HepG2 (cell line): ENCODE results near the gene MYL9. TPM values are rescaled to one million over a fixed set of nuclear protein-coding genes. Genes with fewer than 3 reads are reported as not detected.
A peak's percentile ranks its signal among the peaks of the same experiment; 100 is the strongest.

Experiments used
- ADNP ChIP-seq: sonication (generic); formaldehyde crosslinking; IDR thresholded peaks from 2 replicates; pipeline ENCODE4 v1.4.0; 2020; ENCODE audit warnings: missing genetic modification reagents
- ARNTL ChIP-seq: sonication (generic); formaldehyde crosslinking; IDR thresholded peaks from 2 replicates; pipeline ENCODE4 v1.4.0; 2020; ENCODE audit warnings: mild to moderate bottlenecking, missing genetic modification reagents
- GATA4 ChIP-seq: sonication (generic); IDR thresholded peaks from 2 replicates; pipeline ENCODE4 v1.6.1; 2016; ENCODE audit warnings: antibody characterized with exemption, low read depth, borderline replicate concordance
- HNRNPLL ChIP-seq: fragments of 200-400 bp; formaldehyde crosslinking; IDR thresholded peaks from 2 replicates; pipeline ENCODE4 v1.6.1; 2017; ENCODE audit warnings: mild to moderate bottlenecking, low read depth, low read length; ENCODE audit not compliant: poor library complexity, severe bottlenecking
- PRDM15 ChIP-seq: sonication (generic); formaldehyde crosslinking; IDR thresholded peaks from 2 replicates; pipeline ENCODE4 v1.4.0; 2020; ENCODE audit warnings: missing genetic modification reagents
- REPIN1 ChIP-seq: sonication (generic); formaldehyde crosslinking; IDR thresholded peaks from 2 replicates; pipeline ENCODE4 v1.8.0; 2022; ENCODE audit warnings: missing genetic modification reagents, low read depth, mild to moderate bottlenecking, borderline replicate concordance
- SAFB2 ChIP-seq: sonication (generic); formaldehyde crosslinking; IDR thresholded peaks from 2 replicates; pipeline ENCODE4 v1.5.1; 2020; ENCODE audit warnings: missing genetic modification reagents, low read depth, mild to moderate bottlenecking, borderline replicate concordance
- SAP130 ChIP-seq: IDR thresholded peaks from 2 replicates; pipeline ENCODE4 v1.6.1; 2016; ENCODE audit warnings: low read depth
- SUZ12 ChIP-seq: fragments of 150-350 bp; IDR thresholded peaks from 2 replicates; pipeline ENCODE4 v1.6.1; 2014; ENCODE audit warnings: low read depth, low read length
- TCF7 ChIP-seq: sonication (generic); IDR thresholded peaks from 2 replicates; pipeline ENCODE4 v1.6.1; 2016; ENCODE audit warnings: antibody characterized with exemption, low read depth
- TSC22D2 ChIP-seq: sonication (generic); formaldehyde crosslinking; IDR thresholded peaks from 2 replicates; pipeline ENCODE4 v1.5.1; 2020; ENCODE audit warnings: missing genetic modification reagents, mild to moderate bottlenecking, borderline replicate concordance
- U2AF2 ChIP-seq: fragments of 200-400 bp; formaldehyde crosslinking; IDR thresholded peaks from 2 replicates; pipeline ENCODE4 v1.6.1; 2017; ENCODE audit warnings: low read depth, mild to moderate bottlenecking, low read length
- ZFAT ChIP-seq: sonication (generic); formaldehyde crosslinking; conservative IDR thresholded peaks from 2 replicates; pipeline ENCODE4 v1.8.1; 2023; ENCODE audit warnings: missing genetic modification reagents, inconsistent platforms
- ZNF225 ChIP-seq: sonication (generic); formaldehyde crosslinking; IDR thresholded peaks from 2 replicates; pipeline ENCODE4 v1.4.0; 2020; ENCODE audit warnings: mild to moderate bottlenecking, missing genetic modification reagents
- ZNF549 ChIP-seq: sonication (generic); formaldehyde crosslinking; IDR thresholded peaks from 2 replicates; pipeline ENCODE4 v1.5.0; 2020; ENCODE audit warnings: missing genetic modification reagents
- ZNF562 ChIP-seq: sonication (generic); formaldehyde crosslinking; IDR thresholded peaks from 2 replicates; pipeline ENCODE4 v1.8.0; 2022; ENCODE audit warnings: missing genetic modification reagents, borderline replicate concordance
- ZNF639 ChIP-seq: conservative IDR thresholded peaks from 2 replicates; pipeline ENCODE4 v1.6.1; 2018; ENCODE audit warnings: missing genetic modification reagents
- ZNF703 ChIP-seq: sonication (generic); formaldehyde crosslinking; IDR thresholded peaks from 2 replicates; pipeline ENCODE4 v1.5.1; 2020; ENCODE audit warnings: missing genetic modification reagents, mild to moderate bottlenecking, moderate library complexity, borderline replicate concordance
- ZNF782 ChIP-seq: sonication (generic); formaldehyde crosslinking; IDR thresholded peaks from 2 replicates; pipeline ENCODE4 v1.4.0; 2020; ENCODE audit warnings: missing genetic modification reagents, mild to moderate bottlenecking, borderline replicate concordance
- polyA plus RNA-seq, 8 experiments: library from polyadenylated mRNA; depleted of rRNA in 3 of 8; stranded (reverse) in 7 of 8; unstranded in 1 of 8; fragments of >200 nt; fragmentation: Illumina TruSeq in 4 of 8; extraction: Trizol in 4 of 8; gene quantifications; 2 replicates each; pipeline versions ENCODE4 v1.2.1 to v1.2.3, GENCODE V29; 2011 to 2016; ENCODE audit warnings: low read depth in 4 of 8, missing spikeins in 1 of 8, mixed read lengths in 1 of 8; ENCODE audit not compliant: insufficient read depth in 1 of 8
- total RNA-seq, 5 experiments: library from RNA; depleted of rRNA; stranded (reverse); fragments of >200 nt; fragmentation: Illumina TruSeq; extraction: Trizol; gene quantifications; 2 replicates each; pipeline ENCODE4 v1.2.3, GENCODE V29; 2016; ENCODE audit warnings: low read depth in 1 of 5
- TF ChIP-seq, protein P1 (sequence below): IDR thresholded peaks from 2 replicates; pipeline ENCODE4 v1.4.0; 2020; ENCODE audit warnings: mild to moderate bottlenecking, missing genetic modification reagents

The MYL9 gene
- total and polyA plus RNA-seq, 2 of the 13 experiments (the other 11 are each of a cell fraction or from before 2014, with no cell fraction given) = 0.87 to 2.2 TPM

DNA sequence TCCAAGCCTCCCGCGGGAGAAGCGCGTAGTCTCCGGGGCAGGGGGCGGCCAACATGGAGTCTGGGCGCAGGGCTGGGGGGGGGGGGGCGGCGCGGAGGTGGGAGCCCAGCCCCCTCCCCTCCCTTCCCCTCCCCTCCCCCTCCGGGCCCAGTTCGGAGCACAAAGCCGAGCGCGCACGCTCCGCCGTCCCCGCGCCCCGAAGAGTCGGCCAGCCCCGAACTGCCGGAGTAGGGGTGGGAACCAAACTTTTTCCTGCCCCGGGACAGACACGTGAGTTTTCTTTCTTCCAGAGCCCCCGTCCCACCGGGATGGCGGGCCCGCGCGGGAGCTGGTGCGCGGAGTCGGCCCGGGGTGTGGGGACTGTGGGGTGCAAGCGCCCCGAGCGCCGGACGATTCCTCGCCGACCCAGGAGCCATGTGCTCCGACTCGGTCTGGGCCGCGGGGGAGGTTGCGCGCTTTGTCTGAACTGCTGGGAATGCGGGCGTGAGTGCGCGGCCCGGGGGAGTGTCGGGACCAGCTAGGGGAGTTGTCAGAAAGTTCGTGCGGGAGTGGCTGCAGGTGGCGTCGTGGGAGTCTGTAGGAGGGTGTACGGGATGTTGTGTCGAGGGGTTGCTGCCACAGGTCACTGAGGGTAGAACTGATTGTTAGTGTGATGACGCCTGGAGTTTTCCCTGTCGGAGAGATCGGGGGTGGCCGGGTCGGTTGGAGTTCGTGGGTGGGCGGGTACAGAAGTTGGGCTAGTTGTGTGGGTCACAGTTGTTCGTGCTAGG, 33.2 kb downstream of the MYL9 start (continued):
- TF ChIP-seq ZNF782 (CRISPR knock-in tag) (peak; percentile 82; the same call in 1 of the 2 replicates), ZFAT (CRISPR knock-in tag) (no peak; the same call in 1 of the 2 replicates), PRDM15 (CRISPR knock-in tag) (0 out of 2 replicates have a peak, but pooled peaks have one; percentile 50), GATA4 (no peak), ZNF703 (CRISPR knock-in tag) (peak; percentile 81; the same call in 1 of the 2 replicates), REPIN1 (CRISPR knock-in tag) (no peak), TCF7 (no peak), ARNTL (CRISPR knock-in tag) (peak; percentile 71; the same call in 1 of the 2 replicates), SAP130 (CRISPR knock-in tag) (peak; percentile 91), ZNF562 (CRISPR knock-in tag) (no peak), ZNF639 (CRISPR knock-in tag) (peak; percentile 47), HNRNPLL (peak; percentile 85), ZNF225 (CRISPR knock-in tag) (peak; percentile 80), ZNF549 (CRISPR knock-in tag) (no peak), SAFB2 (CRISPR knock-in tag) (peak; percentile 77), TSC22D2 (peak; percentile 22; the same call in 1 of the 2 replicates), ADNP (no peak), SUZ12 (no peak), U2AF2 (no peak)
- TF ChIP-seq, protein P1, sequence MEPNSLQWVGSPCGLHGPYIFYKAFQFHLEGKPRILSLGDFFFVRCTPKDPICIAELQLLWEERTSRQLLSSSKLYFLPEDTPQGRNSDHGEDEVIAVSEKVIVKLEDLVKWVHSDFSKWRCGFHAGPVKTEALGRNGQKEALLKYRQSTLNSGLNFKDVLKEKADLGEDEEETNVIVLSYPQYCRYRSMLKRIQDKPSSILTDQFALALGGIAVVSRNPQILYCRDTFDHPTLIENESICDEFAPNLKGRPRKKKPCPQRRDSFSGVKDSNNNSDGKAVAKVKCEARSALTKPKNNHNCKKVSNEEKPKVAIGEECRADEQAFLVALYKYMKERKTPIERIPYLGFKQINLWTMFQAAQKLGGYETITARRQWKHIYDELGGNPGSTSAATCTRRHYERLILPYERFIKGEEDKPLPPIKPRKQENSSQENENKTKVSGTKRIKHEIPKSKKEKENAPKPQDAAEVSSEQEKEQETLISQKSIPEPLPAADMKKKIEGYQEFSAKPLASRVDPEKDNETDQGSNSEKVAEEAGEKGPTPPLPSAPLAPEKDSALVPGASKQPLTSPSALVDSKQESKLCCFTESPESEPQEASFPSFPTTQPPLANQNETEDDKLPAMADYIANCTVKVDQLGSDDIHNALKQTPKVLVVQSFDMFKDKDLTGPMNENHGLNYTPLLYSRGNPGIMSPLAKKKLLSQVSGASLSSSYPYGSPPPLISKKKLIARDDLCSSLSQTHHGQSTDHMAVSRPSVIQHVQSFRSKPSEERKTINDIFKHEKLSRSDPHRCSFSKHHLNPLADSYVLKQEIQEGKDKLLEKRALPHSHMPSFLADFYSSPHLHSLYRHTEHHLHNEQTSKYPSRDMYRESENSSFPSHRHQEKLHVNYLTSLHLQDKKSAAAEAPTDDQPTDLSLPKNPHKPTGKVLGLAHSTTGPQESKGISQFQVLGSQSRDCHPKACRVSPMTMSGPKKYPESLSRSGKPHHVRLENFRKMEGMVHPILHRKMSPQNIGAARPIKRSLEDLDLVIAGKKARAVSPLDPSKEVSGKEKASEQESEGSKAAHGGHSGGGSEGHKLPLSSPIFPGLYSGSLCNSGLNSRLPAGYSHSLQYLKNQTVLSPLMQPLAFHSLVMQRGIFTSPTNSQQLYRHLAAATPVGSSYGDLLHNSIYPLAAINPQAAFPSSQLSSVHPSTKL (CRISPR knock-in tag) = peak; percentile 41; the same call in 1 of the 2 replicates
